K562 (cell line): ENCODE measurements around the gene HAS3. TPM values are rescaled to one million over a fixed set of nuclear protein-coding genes. Genes with fewer than 3 reads are reported as not detected.

Source experiments
- ATAC-seq: fragments of 200-7000 bp; cut with Tn5 transposase; 3 replicates; pipeline ENCODE4 v1.9.1; 2020; ENCODE audit warnings: moderate library complexity
- BruUV-seq: library from RNA; stranded (reverse); fragments of 400-500 nt; replicated peaks from 2 replicates; lab custom pipeline; 2021; lab: Mats Ljungman, UMichigan
- CTCF ChIA-PET: fragments of 300-600 bp; formaldehyde crosslinking; extraction: SDS; loops from one replicate; lab custom pipeline; 2021; ENCODE audit warnings: low intra/inter-chr PET ratio; lab: Yijun Ruan, JAX
- POLR2A ChIA-PET: fragments of 300-600, 350-650 bp; sonication (Branson Sonifier 250); formaldehyde crosslinking; extraction: SDS; loops from one replicate; lab custom pipeline; 2021; ENCODE audit warnings: antibody characterized with exemption, inconsistent platforms; lab: Yijun Ruan, JAX
- DNase-seq, 4 experiments: peaks; one replicate each; pipeline versions ENCODE4 v3.0.0 to v3.0.0-alpha.2; 2011 to 2018; ENCODE audit warnings: low spot score in 3 of 4, mixed read lengths in 3 of 4; ENCODE audit errors: extremely low read depth in 1 of 4
- FAIRE-seq: peaks from 2 replicates; lab custom pipeline; 2011; peaks lifted over from hg19 to GRCh38; lab: Jason Lieb, UNC
- H2AFZ ChIP-seq: 2 replicates; pipeline ENCODE4 v1.6.0; 2011; ENCODE audit warnings: low read depth, low read length, control low read depth, inconsistent platforms
- H3K27ac ChIP-seq: fragments of 200-600 bp; 3 replicates; pipeline ENCODE4 v1.8.0; 2011; ENCODE audit warnings: low read depth, mild to moderate bottlenecking, control low read depth, inconsistent platforms, low read length, moderate library complexity, mixed read lengths; ENCODE audit errors: extremely low read depth
- H3K27me3 ChIP-seq, 2 experiments: fragments of 300-600 bp in 1 of 2; 2 replicates in 1 of 2; 3 replicates in 1 of 2; pipeline versions ENCODE4 v1.6.0 to v1.8.0; 2011; ENCODE audit warnings: inconsistent platforms in 2 of 2, low read length in 2 of 2, mild to moderate bottlenecking in 1 of 2, mixed read lengths in 1 of 2, moderate library complexity in 1 of 2; ENCODE audit not compliant: control insufficient read depth in 2 of 2, insufficient read depth in 2 of 2
- H3K36me3 ChIP-seq: fragments of 300-600 bp; 3 replicates; pipeline ENCODE4 v1.8.0; 2011; ENCODE audit warnings: mild to moderate bottlenecking, low read length, inconsistent platforms; ENCODE audit not compliant: control insufficient read depth, insufficient read depth
- H3K4me1 ChIP-seq, 2 experiments: fragments of 200-600 bp in 1 of 2; replicated peaks in 1 of 2; 2 replicates in 1 of 2; 3 replicates in 1 of 2; pipeline versions ENCODE4 v1.5.1 to v1.8.0; 2011; ENCODE audit warnings: inconsistent platforms in 2 of 2, low read length in 2 of 2, mild to moderate bottlenecking in 1 of 2, mixed read lengths in 1 of 2, moderate library complexity in 1 of 2; ENCODE audit not compliant: control insufficient read depth in 2 of 2, insufficient read depth in 2 of 2
- H3K4me2 ChIP-seq: 2 replicates; pipeline ENCODE4 v1.6.1; 2011; ENCODE audit warnings: low read length, control low read depth, inconsistent platforms, mixed read lengths; ENCODE audit not compliant: insufficient read depth
- H3K4me3 ChIP-seq: fragments of 200-600 bp; sonication (generic), shearing (Covaris generic); 2 replicates; pipeline ENCODE4 v1.5.1; 2016; ENCODE audit warnings: control low read depth, inconsistent platforms
- H3K79me2 ChIP-seq: fragments of 200-600 bp; 3 replicates; pipeline ENCODE4 v1.8.0; 2011; ENCODE audit warnings: low read length, inconsistent platforms; ENCODE audit not compliant: control insufficient read depth, insufficient read depth
- H3K9ac ChIP-seq, 2 experiments: 2 replicates each; pipeline versions ENCODE4 v1.6.0 to v1.6.1; 2011; ENCODE audit warnings: low read depth in 2 of 2, low read length in 2 of 2, control low read depth in 1 of 2, inconsistent platforms in 1 of 2, mild to moderate bottlenecking in 1 of 2, mixed read lengths in 1 of 2; ENCODE audit not compliant: insufficient read depth in 1 of 2
- H3K9me1 ChIP-seq: one replicate; pipeline ENCODE4 v1.6.0; 2011; ENCODE audit warnings: inconsistent platforms, mild to moderate bottlenecking, low read length, moderate library complexity; ENCODE audit not compliant: control insufficient read depth, insufficient read depth
- H3K9me3 ChIP-seq: replicated peaks from 2 replicates; pipeline ENCODE4 v1.5.1; 2011; ENCODE audit warnings: low read depth, low read length, inconsistent platforms; ENCODE audit not compliant: control insufficient read depth, insufficient read depth
- H4K20me1 ChIP-seq: replicated peaks from 2 replicates; pipeline ENCODE4 v1.6.1; 2011; ENCODE audit warnings: low read length, inconsistent platforms, mixed read lengths; ENCODE audit not compliant: control insufficient read depth, insufficient read depth
- CLOCK ChIP-seq: fragments of 250-450 bp; sonication (Bioruptor Pico); IDR thresholded peaks from 2 replicates; pipeline ENCODE4 v1.4.0; 2020; ENCODE audit warnings: mild to moderate bottlenecking, moderate library complexity, borderline replicate concordance
- GTF2F1 ChIP-seq: IDR thresholded peaks from 2 replicates; pipeline ENCODE4 v1.6.1; 2011; ENCODE audit warnings: low read depth, low read length, improper control_type of control experiment
- HDGF ChIP-seq: fragments of 450-650 bp; IDR thresholded peaks from 2 replicates; pipeline ENCODE4 v1.6.1; 2016
- MTA2 ChIP-seq: fragments of 450-650 bp; IDR thresholded peaks from 2 replicates; pipeline ENCODE4 v1.6.1; 2016; ENCODE audit warnings: low read depth
- PCBP2 ChIP-seq: fragments of 200-400 bp; formaldehyde crosslinking; IDR thresholded peaks from 2 replicates; pipeline ENCODE4 v1.6.1; 2018; ENCODE audit warnings: low read length, low read depth, mild to moderate bottlenecking, moderate library complexity; ENCODE audit not compliant: poor library complexity, severe bottlenecking
- RBM14 ChIP-seq: fragments of 200-400 bp; formaldehyde crosslinking; IDR thresholded peaks from 2 replicates; pipeline ENCODE4 v1.6.1; 2018; ENCODE audit warnings: low read depth, mild to moderate bottlenecking, low read length, moderate library complexity, borderline replicate concordance; ENCODE audit not compliant: insufficient read depth
- SMAD1 ChIP-seq: fragments of 150-350 bp; IDR thresholded peaks from 2 replicates; pipeline ENCODE4 v1.6.1; 2014; ENCODE audit warnings: low read length, low read depth; ENCODE audit not compliant: partially characterized antibody
- WHSC1 ChIP-seq: IDR thresholded peaks from one replicate; pipeline ENCODE4 v1.6.1; 2012; ENCODE audit warnings: low read length, control low read depth, inconsistent platforms
- ZNF311 ChIP-seq: fragments of 250-450 bp; sonication (Bioruptor Pico); IDR thresholded peaks from 2 replicates; pipeline ENCODE4 v1.4.0; 2020; ENCODE audit warnings: mild to moderate bottlenecking, moderate library complexity
- ZNF431 ChIP-seq: sonication (generic); formaldehyde crosslinking; IDR thresholded peaks from 2 replicates; pipeline ENCODE4 v1.8.0; 2022; ENCODE audit warnings: mild to moderate bottlenecking, missing genetic modification reagents
- ZNF639 ChIP-seq, 2 experiments: fragments of 200-800 bp in 1 of 2; sonication (Bioruptor generic) in 1 of 2; sonication (generic) in 1 of 2; formaldehyde crosslinking in 1 of 2; IDR thresholded peaks in 1 of 2; conservative IDR thresholded peaks in 1 of 2; 2 replicates each; pipeline versions ENCODE4 v1.5.0 to v1.6.1; 2016 to 2020; ENCODE audit warnings: missing compliant biosample characterization in 1 of 2, missing genetic modification characterization in 1 of 2, missing genetic modification reagents in 1 of 2
- WGBS: fragments of 100-300 bp; shearing (Covaris generic); methylation state at CpG from one replicate; pipeline ENCODE4 v1.1.6; 2016; ENCODE audit warnings: low coverage, mixed read lengths; ENCODE audit not compliant: insufficient coverage; ENCODE audit errors: missing lambda C conversion rate; 5-methylcytosine and 5-hydroxymethylcytosine counted together
- in situ Hi-C: fragments of 300-500 bp; cut with MboI; formaldehyde crosslinking; loops from 4 replicates; pipeline ENCODE4 v1.15.0; 2018; ENCODE audit warnings: inconsistent platforms, mixed read lengths
- intact Hi-C: fragments of 100-400 bp; cut with micrococcal nuclease; formaldehyde crosslinking; loops from 2 replicates; pipeline ENCODE4 v1.14.2; 2022
- polyA plus RNA-seq, 8 experiments: library from polyadenylated mRNA; depleted of rRNA in 4 of 8; stranded (reverse) in 5 of 8; unstranded in 3 of 8; fragments of >200 nt; fragmentation: Nextera tagmentation in 2 of 8; fragmentation: Illumina TruSeq in 1 of 8; extraction: Ambion mirVana in 2 of 8; extraction: Trizol in 1 of 8; gene quantifications; 2 replicates each; pipeline versions ENCODE4 v1.2.1 to v1.2.3, GENCODE V29; 2011 to 2014; ENCODE audit warnings: inconsistent platforms in 1 of 8, missing spikeins in 1 of 8
- total RNA-seq, 7 experiments: library from RNA; depleted of rRNA in 6 of 7; stranded (reverse); fragments of >200 nt in 6 of 7; fragmentation: Illumina TruSeq in 2 of 7; extraction: Trizol in 2 of 7; gene quantifications; 2 replicates each; pipeline versions ENCODE4 v1.2.1 to v1.2.3, GENCODE V29; 2011 to 2021; ENCODE audit warnings: low replicate concordance in 1 of 7
- TF ChIP-seq, protein P1 (sequence below): conservative IDR thresholded peaks from 2 replicates; pipeline ENCODE4 v1.6.1; 2011; ENCODE audit warnings: low read depth, mild to moderate bottlenecking, low read length; ENCODE audit not compliant: control insufficient read depth
- TF ChIP-seq, protein P2 (sequence below): fragments of 450-650 bp; IDR thresholded peaks from 2 replicates; pipeline ENCODE4 v1.6.1; 2014; ENCODE audit warnings: low read depth, mild to moderate bottlenecking, moderate library complexity, borderline replicate concordance

HAS3 gene
- total and polyA plus RNA-seq, 9 of the 15 experiments (the other 6 are each of a cell fraction or from before 2014, with no cell fraction given) = 0.04 to 0.33 (median 0.13) TPM; not detected in 1

GRCh38 chr16:69108064-69108904 lies 2.8 kb downstream of the HAS3 start:
- Histone ChIP-seq H3K27ac (no peak overlapping the region), H2AFZ (no peak overlapping the region), H3K9me3 (no peaks in the 10 kb centered on the region), H3K9ac (no peak overlapping the region), H3K9me1 (peaks cover 10% of the 10 kb centered on the region), H3K79me2 (no peaks in the 10 kb centered on the region), H3K4me2 (no peak overlapping the region), H3K27me3 (peaks cover 0 to 4% of the 10 kb centered on the region in 2 experiments; a peak in 1 of 5 replicates), H4K20me1 (0 out of 2 replicates have a peak, but pooled peaks cover 8% of the 10 kb centered on the region), H3K4me3 (no peak overlapping the region), H3K36me3 (peaks cover 7% of the 10 kb centered on the region; the same call in 2 of the 3 replicates), H3K4me1 (peaks cover 7 to 40% of the 10 kb centered on the region in 2 experiments; a peak in 4 of 5 replicates)
- intact Hi-C loops = loop anchor here (5.0 kb wide), 2 partner anchors 121 to 261 kb away; no protein-coding TSS in a partner anchor
- FAIRE-seq (no peak), DNase-seq (no peak), ATAC-seq (no peak)
- 90% methylated on average over 6 of the region's 9 CpGs for WGBS
- in situ Hi-C loops = no loop called here
- ChIA-PET POLR2A (interaction anchor here (0.6 to 1.2 kb wide), 6 partner anchors 8 to 631 kb away, joined by 3 to 4 read pairs (median 4); no protein-coding TSS in a partner anchor), CTCF (interaction anchor here (0.6 kb wide), 1 partner anchor 9 kb away, joined by 6 read pairs; no protein-coding TSS in a partner anchor)
- BruUV-seq = no TSS peak
- TF ChIP-seq RBM14 (no peak), WHSC1 (no peak), ZNF431 (CRISPR knock-in tag) (no peak), SMAD1 (no peak), GTF2F1 (no peak), ZNF639 (CRISPR knock-in tag; conservative IDR thresholded peaks at IDR 0.05 in 1 of 2, IDR thresholded peaks at IDR 0.05 in 1 of 2) (no peak), HDGF (no peak), PCBP2 (no peak), ZNF311 (CRISPR knock-in tag) (no peak), MTA2 (no peak), CLOCK (CRISPR knock-in tag) (no peak)
- TF ChIP-seq, protein P1, sequence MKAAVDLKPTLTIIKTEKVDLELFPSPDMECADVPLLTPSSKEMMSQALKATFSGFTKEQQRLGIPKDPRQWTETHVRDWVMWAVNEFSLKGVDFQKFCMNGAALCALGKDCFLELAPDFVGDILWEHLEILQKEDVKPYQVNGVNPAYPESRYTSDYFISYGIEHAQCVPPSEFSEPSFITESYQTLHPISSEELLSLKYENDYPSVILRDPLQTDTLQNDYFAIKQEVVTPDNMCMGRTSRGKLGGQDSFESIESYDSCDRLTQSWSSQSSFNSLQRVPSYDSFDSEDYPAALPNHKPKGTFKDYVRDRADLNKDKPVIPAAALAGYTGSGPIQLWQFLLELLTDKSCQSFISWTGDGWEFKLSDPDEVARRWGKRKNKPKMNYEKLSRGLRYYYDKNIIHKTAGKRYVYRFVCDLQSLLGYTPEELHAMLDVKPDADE = no peak
- TF ChIP-seq, protein P2, sequence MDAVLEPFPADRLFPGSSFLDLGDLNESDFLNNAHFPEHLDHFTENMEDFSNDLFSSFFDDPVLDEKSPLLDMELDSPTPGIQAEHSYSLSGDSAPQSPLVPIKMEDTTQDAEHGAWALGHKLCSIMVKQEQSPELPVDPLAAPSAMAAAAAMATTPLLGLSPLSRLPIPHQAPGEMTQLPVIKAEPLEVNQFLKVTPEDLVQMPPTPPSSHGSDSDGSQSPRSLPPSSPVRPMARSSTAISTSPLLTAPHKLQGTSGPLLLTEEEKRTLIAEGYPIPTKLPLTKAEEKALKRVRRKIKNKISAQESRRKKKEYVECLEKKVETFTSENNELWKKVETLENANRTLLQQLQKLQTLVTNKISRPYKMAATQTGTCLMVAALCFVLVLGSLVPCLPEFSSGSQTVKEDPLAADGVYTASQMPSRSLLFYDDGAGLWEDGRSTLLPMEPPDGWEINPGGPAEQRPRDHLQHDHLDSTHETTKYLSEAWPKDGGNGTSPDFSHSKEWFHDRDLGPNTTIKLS = no peak
